ENCODE data around the gene VRTN. TPM values are rescaled to one million over a fixed set of nuclear protein-coding genes. Genes with fewer than 3 reads are reported as not detected.
"Not testable (repeated sequence)": the region's sequence is repeated elsewhere in the genome, so short reads cannot be mapped to it uniquely, and the experiment has no call there.

The VRTN gene
- total RNA-seq (2014; rRNA removed; shearing (Covaris generic)), result not detected in 2 replicates

DNA sequence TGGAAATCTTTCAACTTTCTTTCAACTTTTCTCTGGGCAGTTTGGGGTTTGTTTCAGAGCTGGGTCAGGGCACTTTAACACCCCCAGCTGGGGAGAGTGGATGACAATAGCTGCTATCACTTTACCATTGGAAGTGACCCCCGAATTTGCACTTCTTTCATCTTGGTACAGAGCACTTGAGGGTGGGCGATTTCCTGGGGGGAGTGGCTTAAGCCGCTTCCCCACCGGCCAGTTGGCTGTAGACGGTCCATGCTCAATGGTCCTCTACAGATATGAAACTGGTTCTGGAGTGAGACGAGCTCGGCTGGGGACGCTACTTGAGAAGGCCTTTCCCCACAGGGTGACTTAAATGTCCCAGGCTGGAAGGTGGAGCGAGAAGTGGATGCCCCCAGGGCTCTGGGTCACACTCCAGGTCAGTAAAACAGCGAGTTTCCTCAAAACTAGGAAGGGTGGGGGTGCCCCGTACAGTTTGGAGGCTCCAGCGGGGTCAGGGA is at the start of gene VRTN:
Gene VRTN (plus strand): TSS at position 231 of the 494 bp plus-strand sequence. CDS start 8,313 bp downstream, outside the sequence.
- DNase-seq (ENCODE audit: low read depth), result no peak

- peak; percentile 51 for DNase-seq (ENCODE audit: low read depth)
Observed at GRCh38 chr14:74299061-74299545, 49.2 kb upstream of the VRTN start.

- no peak for DNase-seq (ENCODE audit: low read depth)
Observed at GRCh38 chr14:74301594-74302151, 46.6 kb upstream of the VRTN start.

- DNase-seq (ENCODE audit: low read depth), result peak; percentile 56
Observed at GRCh38 chr14:74302152-74302628, 46.1 kb upstream of the VRTN start.

- DNase-seq (ENCODE audit: low read depth), result peak; percentile 92
Observed at GRCh38 chr14:74302634-74303569, 45.4 kb upstream of the VRTN start, which contains the start of gene ABCD4. Gene ABCD4, minus strand, starts transcription at chr14:74302934. Its CDS starts 22 bp downstream, at chr14:74302912.

DNA sequence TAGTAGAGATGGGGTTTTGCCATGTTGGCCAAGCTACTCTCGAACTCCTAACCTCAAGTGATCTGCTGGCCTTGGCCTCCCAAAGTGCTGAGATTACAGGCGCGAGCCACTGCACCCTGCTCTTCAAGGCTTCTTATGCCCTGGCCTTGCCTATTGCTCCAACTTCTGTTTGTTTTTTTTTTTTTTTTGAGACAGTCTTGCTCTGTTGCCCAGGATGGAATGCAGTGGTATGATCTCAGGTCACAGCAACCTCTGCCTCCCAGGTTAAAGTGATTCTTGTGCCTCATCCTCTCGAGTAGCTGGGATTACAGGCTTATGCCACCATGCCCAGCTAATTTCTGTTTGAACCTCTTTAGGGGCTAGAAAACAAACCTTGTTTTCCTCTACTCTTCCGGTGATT is 39.6 kb upstream of the VRTN start:
- no peak for DNase-seq (ENCODE audit: low read depth)

DNA sequence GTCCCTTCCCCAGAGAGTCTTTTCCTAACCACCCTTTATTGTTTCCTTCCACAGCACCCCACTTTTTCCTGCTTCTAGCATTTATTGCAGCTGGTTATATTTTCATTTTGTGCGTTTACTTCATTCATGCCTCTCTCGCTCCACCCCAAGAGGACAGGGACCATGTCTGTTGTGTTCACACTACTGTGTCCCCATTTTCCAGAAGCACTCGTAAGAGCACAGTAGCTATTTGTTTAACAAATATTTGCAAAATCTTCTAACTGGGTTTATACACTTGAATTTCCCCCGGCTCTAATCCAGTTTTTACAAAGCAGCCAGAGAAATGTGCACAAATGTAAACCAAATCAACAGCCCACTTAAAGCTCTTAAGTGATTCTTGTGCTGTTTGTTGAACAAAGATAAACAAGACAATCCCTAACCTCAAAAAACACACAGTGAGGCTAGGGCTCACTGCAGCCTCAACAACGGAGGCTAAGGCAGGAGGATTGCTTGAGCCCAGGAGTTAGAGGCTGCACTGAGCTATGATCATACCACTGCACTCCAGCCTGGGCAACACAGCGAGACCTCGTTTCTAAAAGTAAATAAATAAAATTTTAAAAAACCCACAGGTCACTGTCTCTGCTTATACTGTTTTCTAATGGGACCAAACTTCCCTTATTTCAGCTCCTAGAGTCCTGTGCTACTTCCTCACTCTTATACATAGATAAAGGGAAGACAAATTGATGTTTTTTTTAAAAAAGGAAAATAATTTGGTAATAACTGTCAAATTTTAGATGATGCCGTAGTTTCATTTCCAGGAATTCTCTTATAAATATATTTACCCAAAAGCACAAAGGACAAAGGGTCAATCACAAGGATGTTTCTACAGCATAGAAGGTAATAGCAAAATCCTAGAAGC is 38.9 kb upstream of the VRTN start:
- no peak for DNase-seq (ENCODE audit: low read depth)

- DNase-seq (ENCODE audit: low read depth), result no peak
Observed at GRCh38 chr14:74312161-74312560, 36.1 kb upstream of the VRTN start.

- no peak for DNase-seq (ENCODE audit: low read depth)
Observed at GRCh38 chr14:74313601-74314000, 34.7 kb upstream of the VRTN start.

DNA sequence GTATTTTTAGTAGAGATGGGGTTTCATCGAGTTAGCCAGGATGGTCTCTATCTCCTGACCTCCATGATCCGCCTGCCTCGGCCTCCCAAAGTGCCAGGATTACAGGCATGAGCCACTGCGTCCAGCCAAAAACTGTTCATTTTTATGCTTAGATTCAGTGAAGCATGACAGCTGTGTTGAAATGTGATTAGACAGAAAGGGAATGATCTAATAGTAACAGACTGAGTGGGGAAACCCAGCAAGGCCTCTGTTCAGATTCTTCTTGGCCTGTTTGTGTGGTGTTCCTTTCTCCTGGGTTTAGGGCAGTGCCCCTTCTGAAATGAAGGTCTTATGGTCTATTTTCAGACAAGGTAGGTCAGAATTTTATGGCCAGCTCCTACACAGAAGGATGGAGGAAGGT is 33.7 kb upstream of the VRTN start:
- DNase-seq (ENCODE audit: low read depth), result no peak

GRCh38 chr14:74324931-74325361 is 23.3 kb upstream of the VRTN start:
- DNase-seq (ENCODE audit: low read depth), result peak; percentile 35

DNA sequence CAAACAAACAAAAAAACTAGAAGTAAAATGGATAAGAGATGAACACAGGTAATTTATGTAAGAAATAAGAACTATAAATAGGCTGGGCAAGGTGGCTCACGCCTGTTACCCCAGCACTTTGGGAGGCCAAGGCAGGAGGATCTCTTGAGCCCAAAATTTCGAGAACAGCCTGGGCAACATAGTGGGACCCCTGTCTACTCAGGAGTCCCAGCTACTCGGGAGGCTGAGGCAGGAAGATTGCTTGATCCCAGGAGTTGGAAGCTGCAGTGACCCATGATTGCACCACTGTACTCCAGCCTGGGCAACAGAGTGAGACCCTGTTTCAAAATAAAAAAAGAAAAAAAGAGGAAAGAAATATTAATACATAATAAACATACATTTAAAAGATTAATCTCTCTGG is 22.8 kb upstream of the VRTN start:
- no peak for DNase-seq (ENCODE audit: low read depth)

DNA sequence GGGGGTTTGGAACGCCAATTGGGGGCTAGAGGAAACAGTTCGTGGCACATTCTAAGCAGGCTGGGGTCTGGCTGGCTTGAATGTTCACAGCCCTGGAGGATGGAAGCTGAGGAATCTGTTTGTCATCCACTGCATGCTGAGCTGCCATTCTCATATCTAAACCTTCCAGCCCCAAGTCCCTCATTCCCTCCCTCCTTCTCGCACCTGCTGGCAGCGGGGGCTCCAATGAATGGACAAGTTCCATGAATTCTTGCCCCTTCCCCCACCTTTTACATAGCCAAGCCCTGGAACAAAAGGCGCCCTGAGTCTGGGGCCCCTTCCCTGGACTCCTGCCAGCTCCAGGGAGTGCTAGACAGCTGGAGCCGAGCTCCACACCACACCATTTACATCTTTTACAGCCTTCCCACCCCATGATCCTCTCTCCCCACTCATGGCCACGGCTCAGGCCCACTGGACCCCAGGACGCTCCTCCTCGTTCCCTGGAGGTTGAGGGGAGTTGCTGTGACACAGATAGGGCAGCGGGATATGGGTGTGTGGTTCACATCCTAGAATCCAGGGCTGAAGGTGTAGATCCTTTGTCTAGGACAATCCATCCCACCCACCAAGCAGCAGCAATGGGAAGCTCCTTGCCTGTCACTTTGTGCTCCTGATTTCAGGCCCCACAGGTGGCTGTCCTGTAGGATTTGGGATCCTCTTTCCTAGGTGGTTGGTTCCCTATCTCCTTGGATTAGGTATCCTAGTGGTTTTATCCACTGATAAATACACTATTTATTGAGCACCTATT is 21.7 kb upstream of the VRTN start:
- DNase-seq (ENCODE audit: low read depth), result no peak

DNA sequence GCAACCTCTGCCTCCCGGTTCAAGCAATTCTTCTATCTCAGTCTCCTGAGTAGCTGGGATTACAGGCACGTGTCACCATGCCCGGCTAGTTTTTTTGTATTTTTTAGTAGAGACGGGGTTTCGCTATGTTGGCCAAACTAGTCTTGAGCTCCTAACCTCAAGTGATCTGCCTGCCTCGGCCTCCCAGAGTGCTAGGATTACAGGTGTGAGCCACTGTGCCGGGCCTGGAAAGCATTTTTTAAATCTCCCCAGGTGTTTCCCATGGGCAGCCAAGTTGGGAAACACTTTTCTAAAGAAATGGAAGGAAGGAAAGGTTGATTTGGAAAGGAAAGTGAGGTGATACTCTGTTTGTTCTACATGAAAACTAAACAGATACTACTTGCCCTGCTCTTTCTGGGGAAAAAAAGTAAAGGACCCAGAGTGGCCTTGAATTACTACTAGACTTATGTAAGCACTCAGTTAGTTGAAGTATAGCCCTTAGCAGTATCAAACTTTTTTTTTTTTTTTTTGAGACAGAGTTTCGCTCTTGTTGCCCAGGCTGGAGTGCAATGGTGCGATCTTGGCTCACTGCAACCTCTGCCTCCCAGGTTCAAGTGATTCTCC is 18.2 kb upstream of the VRTN start:
- DNase-seq (ENCODE audit: low read depth), result not testable (repeated sequence)

DNA sequence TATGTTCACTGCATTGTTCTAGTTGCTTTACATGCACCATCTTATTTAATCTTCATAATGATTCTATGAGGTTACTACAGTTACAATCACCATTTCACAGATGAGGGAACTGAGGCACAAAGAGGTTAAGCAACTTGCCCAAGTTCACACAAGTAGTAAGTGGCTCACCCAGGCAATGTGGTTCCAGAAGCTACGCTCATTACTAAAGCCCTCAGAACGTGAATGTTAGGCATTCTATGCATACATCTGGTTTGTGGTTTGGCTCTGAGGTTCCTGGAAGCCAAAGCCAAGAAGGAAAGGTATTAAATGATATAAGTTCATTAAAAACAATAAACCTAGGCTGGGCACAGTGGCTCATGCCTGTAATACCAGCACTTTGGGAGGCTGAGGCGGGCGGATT is 14.4 kb upstream of the VRTN start:
- DNase-seq (ENCODE audit: low read depth), result peak; percentile 70

- no peak for DNase-seq (ENCODE audit: low read depth)
Observed at GRCh38 chr14:74346341-74346740, 1.9 kb upstream of the VRTN start.

GRCh38 chr14:74347097-74347794 is 1.0 kb upstream of the VRTN start:
- peak; percentile 9 for DNase-seq (ENCODE audit: low read depth)

GRCh38 chr14:74347795-74348100 is 523 bp upstream of the VRTN start:
- DNase-seq (ENCODE audit: low read depth), result no peak

DNA sequence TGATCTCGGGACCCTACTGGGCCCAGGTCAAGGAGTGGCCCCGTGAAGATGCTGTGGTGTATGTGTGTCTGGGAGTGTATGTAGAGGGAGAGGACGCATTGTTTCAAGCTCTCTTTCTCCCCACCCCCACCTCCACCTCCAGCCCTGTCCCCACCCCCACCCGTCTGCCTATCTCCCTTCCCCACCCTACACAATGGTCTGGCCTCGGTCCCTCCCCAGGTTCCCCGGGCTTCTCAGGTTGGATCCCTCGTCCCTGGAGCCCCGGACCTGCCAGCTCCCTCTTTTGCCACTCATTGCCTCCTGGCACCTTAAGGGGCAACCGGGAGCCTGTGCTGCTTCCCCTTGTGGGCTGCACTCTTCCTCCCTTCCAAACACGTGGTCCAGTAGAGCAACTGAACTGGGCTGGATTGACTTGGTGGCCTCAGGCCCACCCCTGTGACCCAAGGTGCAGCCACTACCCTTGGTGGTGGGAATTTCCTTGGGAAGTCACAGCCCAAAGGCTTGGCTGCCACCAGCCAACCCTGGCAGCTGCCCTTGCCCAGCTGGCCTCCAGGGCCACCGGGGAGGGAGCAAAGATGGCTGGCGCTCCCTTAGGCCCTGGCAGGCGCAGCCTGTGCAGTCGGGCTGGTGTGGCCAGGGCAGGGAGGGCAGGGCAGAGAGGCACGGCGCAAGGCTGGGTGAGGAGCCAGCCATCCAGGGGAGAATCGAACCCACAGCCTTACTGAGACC is 628 bp downstream of the VRTN start:
- no peak for DNase-seq (ENCODE audit: low read depth)

Data from RPMI7951 (cell line).